HL-60 (cell line): Measurements from ENCODE around the gene GNG7.

Experiments
- CTCF ChIP-seq: IDR thresholded peaks from one replicate; pipeline ENCODE4 v1.5.1; 2011; ENCODE audit warnings: low read length, control low read depth, inconsistent platforms; ENCODE audit not compliant: insufficient read depth
- GABPA ChIP-seq: IDR thresholded peaks from 2 replicates; pipeline ENCODE4 v1.6.1; 2012; ENCODE audit warnings: low read depth
- POLR2AphosphoS5 ChIP-seq: IDR thresholded peaks from 2 replicates; pipeline ENCODE4 v1.6.1; 2012; ENCODE audit warnings: low read depth
- REST ChIP-seq: IDR thresholded peaks from 2 replicates; pipeline ENCODE4 v1.6.1; 2012; ENCODE audit warnings: low read depth; ENCODE audit not compliant: insufficient replicate concordance
- SPI1 ChIP-seq: IDR thresholded peaks from 2 replicates; pipeline ENCODE4 v1.6.1; 2012; ENCODE audit warnings: low read depth, mild to moderate bottlenecking, borderline replicate concordance

GRCh38 chr19:2602391-2603181 is 99.9 kb downstream of the GNG7 start:
- TF ChIP-seq CTCF (no peak), REST (no peak), POLR2AphosphoS5 (no peak), SPI1 (no peak), GABPA (no peak)
